Measurements from ENCODE around the gene DIAPH2.

DIAPH2 gene

DNA sequence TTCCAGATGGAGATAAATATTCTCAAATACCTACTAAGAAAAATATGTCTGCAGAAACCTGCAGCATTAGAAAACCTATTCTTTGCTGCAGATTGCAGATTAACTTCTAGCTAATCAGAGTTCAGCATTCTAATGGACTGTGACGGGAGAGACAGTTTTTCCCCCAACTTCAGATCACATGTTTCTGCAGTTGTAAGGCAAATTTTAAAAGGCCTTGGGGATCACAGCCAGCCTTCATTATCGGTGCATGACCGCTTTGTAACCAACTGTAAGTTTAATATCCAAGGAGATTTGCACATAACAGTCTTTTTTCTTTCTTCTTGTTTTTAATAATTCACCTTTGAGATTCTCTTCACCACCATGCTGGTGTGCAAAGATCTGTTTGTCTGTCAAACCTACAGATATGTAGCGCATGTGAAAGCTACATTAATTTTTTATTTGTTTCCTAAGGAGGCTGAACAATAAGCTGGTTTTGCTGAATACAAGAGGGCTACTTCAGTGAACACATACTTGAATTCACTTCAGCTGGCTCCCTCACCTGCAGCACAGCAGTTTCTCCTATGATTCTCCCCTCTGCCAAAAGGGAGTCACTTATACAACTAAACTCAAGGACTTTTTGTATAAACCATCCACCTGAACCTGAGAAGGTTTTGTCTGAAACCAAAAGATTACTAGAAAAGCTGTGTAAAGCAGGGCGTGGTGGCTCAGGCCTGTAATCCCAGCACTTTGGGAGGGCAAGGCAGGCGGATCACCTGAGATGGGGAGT lies 687.5 kb downstream of the DIAPH2 start:
- Histone ChIP-seq H3K9me3 (ENCODE audit: insufficient read depth, low read depth, low read length) (no peaks in the 10 kb centered on the region), H3K4me1 (ENCODE audit: insufficient read depth, low read length, poor library complexity, severe bottlenecking) (no peaks in the 10 kb centered on the region), H3F3A (ENCODE audit: low read depth) (no peaks in the 10 kb centered on the region), H3K9ac (ENCODE audit: low read depth, low read length, poor library complexity, severe bottlenecking) (no peak overlapping the region), H3K9me2 (replicated peaks; ENCODE audit: low read depth, low read length) (no peaks in the 10 kb centered on the region), H2AFZ (ENCODE audit: low read length) (no peak overlapping the region), H3K79me2 (ENCODE audit: insufficient read depth, low read length) (no peaks in the 10 kb centered on the region), H3K4me3 (ENCODE audit: low read length, poor library complexity, severe bottlenecking) (no peak overlapping the region), H4K20me1 (ENCODE audit: insufficient read depth, low read length, poor library complexity, severe bottlenecking) (no peaks in the 10 kb centered on the region), H3K36me3 (ENCODE audit: insufficient read depth, low read length) (no peaks in the 10 kb centered on the region), H3K27me3 (ENCODE audit: insufficient read depth, low read length, poor library complexity, severe bottlenecking) (no peaks in the 10 kb centered on the region), H3K4me2 (ENCODE audit: low read depth, low read length, poor library complexity, severe bottlenecking) (no peak overlapping the region)
- TF ChIP-seq EZH2phosphoT487 (IDR thresholded peaks at IDR 0.05; ENCODE audit: borderline replicate concordance), result no peak
- TF ChIP-seq, protein P1, sequence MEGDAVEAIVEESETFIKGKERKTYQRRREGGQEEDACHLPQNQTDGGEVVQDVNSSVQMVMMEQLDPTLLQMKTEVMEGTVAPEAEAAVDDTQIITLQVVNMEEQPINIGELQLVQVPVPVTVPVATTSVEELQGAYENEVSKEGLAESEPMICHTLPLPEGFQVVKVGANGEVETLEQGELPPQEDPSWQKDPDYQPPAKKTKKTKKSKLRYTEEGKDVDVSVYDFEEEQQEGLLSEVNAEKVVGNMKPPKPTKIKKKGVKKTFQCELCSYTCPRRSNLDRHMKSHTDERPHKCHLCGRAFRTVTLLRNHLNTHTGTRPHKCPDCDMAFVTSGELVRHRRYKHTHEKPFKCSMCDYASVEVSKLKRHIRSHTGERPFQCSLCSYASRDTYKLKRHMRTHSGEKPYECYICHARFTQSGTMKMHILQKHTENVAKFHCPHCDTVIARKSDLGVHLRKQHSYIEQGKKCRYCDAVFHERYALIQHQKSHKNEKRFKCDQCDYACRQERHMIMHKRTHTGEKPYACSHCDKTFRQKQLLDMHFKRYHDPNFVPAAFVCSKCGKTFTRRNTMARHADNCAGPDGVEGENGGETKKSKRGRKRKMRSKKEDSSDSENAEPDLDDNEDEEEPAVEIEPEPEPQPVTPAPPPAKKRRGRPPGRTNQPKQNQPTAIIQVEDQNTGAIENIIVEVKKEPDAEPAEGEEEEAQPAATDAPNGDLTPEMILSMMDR (conservative IDR thresholded peaks at IDR 0.05; ENCODE audit: low read length), result no peak

DNA sequence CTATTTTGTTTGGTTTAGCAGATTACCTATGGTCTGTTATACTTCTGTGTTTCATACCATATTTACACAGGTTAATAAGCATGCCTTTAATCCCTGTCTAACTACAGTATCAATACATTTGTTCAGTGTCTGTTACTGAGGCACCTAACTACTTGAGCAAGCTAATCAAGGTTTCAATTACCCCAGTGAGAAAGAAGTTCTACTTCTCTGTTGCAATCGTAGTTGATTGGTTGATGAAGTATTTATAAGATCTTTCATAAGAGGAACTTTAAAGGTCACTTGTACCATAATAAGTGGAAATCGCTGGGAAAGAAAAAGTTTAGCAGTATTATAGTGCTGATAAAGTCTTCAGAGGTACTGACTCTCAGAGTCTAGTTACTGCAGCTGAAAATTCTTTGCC lies 689.6 kb downstream of the DIAPH2 start:
- TF ChIP-seq, protein P1 (conservative IDR thresholded peaks at IDR 0.05; ENCODE audit: low read length), result no peak
- TF ChIP-seq EZH2phosphoT487 (IDR thresholded peaks at IDR 0.05; ENCODE audit: borderline replicate concordance), result no peak
- H3K9me2 ChIP-seq (replicated peaks; ENCODE audit: low read depth, low read length), result no peaks in the 10 kb centered on the region
- no peak overlapping the region for H3K4me3 ChIP-seq (ENCODE audit: low read length, poor library complexity, severe bottlenecking)
- H4K20me1 ChIP-seq (ENCODE audit: insufficient read depth, low read length, poor library complexity, severe bottlenecking), result no peaks in the 10 kb centered on the region
- no peak overlapping the region for H2AFZ ChIP-seq (ENCODE audit: low read length)
- no peaks in the 10 kb centered on the region for H3F3A ChIP-seq (ENCODE audit: low read depth)
- H3K27me3 ChIP-seq (ENCODE audit: insufficient read depth, low read length, poor library complexity, severe bottlenecking), result no peaks in the 10 kb centered on the region
- no peaks in the 10 kb centered on the region for H3K9me3 ChIP-seq (ENCODE audit: insufficient read depth, low read depth, low read length)
- H3K79me2 ChIP-seq (ENCODE audit: insufficient read depth, low read length), result no peaks in the 10 kb centered on the region
- H3K9ac ChIP-seq (ENCODE audit: low read depth, low read length, poor library complexity, severe bottlenecking), result no peak overlapping the region
- no peak overlapping the region for H3K4me2 ChIP-seq (ENCODE audit: low read depth, low read length, poor library complexity, severe bottlenecking)
- no peaks in the 10 kb centered on the region for H3K4me1 ChIP-seq (ENCODE audit: insufficient read depth, low read length, poor library complexity, severe bottlenecking)
- no peaks in the 10 kb centered on the region for H3K36me3 ChIP-seq (ENCODE audit: insufficient read depth, low read length)

DNA sequence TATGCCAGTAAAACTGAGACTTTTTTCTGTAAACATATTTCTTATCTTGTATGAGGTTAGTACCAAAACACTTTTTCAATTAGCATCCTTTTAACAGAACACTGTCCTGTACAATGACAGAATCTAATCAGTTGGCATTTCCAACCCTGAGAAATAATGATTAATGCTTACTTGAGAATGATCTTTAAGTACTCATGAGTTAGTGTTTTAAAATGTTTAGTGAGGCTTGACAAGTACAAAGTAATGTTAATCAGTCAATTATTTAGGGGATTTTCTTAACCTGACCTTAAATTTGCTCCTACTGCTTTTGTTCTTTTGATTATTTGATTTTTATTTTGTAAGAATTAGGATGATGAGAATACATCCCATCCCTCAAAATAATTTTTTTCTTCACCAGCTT lies 695.6 kb downstream of the DIAPH2 start:
- Histone ChIP-seq H3K4me2 (ENCODE audit: low read depth, low read length, poor library complexity, severe bottlenecking) (no peak overlapping the region), H3K9me2 (replicated peaks; ENCODE audit: low read depth, low read length) (no peaks in the 10 kb centered on the region), H3F3A (ENCODE audit: low read depth) (no peaks in the 10 kb centered on the region), H3K36me3 (ENCODE audit: insufficient read depth, low read length) (no peaks in the 10 kb centered on the region), H2AFZ (ENCODE audit: low read length) (no peak overlapping the region), H3K4me1 (ENCODE audit: insufficient read depth, low read length, poor library complexity, severe bottlenecking) (no peaks in the 10 kb centered on the region), H4K20me1 (ENCODE audit: insufficient read depth, low read length, poor library complexity, severe bottlenecking) (no peaks in the 10 kb centered on the region), H3K79me2 (ENCODE audit: insufficient read depth, low read length) (no peaks in the 10 kb centered on the region), H3K4me3 (ENCODE audit: low read length, poor library complexity, severe bottlenecking) (no peak overlapping the region), H3K9ac (ENCODE audit: low read depth, low read length, poor library complexity, severe bottlenecking) (no peak overlapping the region), H3K9me3 (ENCODE audit: insufficient read depth, low read depth, low read length) (no peaks in the 10 kb centered on the region), H3K27me3 (ENCODE audit: insufficient read depth, low read length, poor library complexity, severe bottlenecking) (no peaks in the 10 kb centered on the region)
- TF ChIP-seq, protein P1 (conservative IDR thresholded peaks at IDR 0.05; ENCODE audit: low read length), result no peak
- TF ChIP-seq EZH2phosphoT487 (IDR thresholded peaks at IDR 0.05; ENCODE audit: borderline replicate concordance), result no peak
